Neural crest cell (in vitro differentiated cells): ENCODE data around the gene NTF4. TPM values are rescaled to one million over a fixed set of nuclear protein-coding genes. Genes with fewer than 3 reads are reported as not detected.

ENCODE experiments used
- DNase-seq: peaks from one replicate; pipeline ENCODE4 v3.0.0; 2021; ENCODE audit warnings: low read depth, mixed read lengths, low spot score
- H3K27ac Mint-ChIP-seq: one replicate; pipeline ENCODE4 v1.8.0; 2021; ENCODE audit warnings: mild to moderate bottlenecking, mixed read lengths; ENCODE audit not compliant: unreplicated experiment
- H3K27me3 Mint-ChIP-seq: 2 replicates; pipeline ENCODE4 v1.8.0; 2021; ENCODE audit warnings: low read depth, mild to moderate bottlenecking, mixed read lengths
- H3K36me3 Mint-ChIP-seq: 2 replicates; pipeline ENCODE4 v1.8.0; 2021; ENCODE audit warnings: low read depth, mild to moderate bottlenecking, mixed read lengths
- H3K4me1 Mint-ChIP-seq: 2 replicates; pipeline ENCODE4 v1.8.0; 2021; ENCODE audit warnings: mixed read lengths
- H3K4me3 Mint-ChIP-seq: one replicate; pipeline ENCODE4 v1.8.0; 2021; ENCODE audit warnings: mild to moderate bottlenecking, mixed read lengths
- H3K9me3 Mint-ChIP-seq: 2 replicates; pipeline ENCODE4 v1.8.0; 2021; ENCODE audit warnings: mixed read lengths
- total RNA-seq: library from RNA; stranded (reverse); gene quantifications from 2 replicates; pipeline ENCODE4 v1.2.1, GENCODE V29; 2021
- TF ChIP-seq, protein P1 (sequence below): fragments of 200-600 bp; sonication (generic); conservative IDR thresholded peaks from 2 replicates; pipeline ENCODE4 v1.5.0; 2021; ENCODE audit warnings: antibody characterized with exemption, mild to moderate bottlenecking

The NTF4 gene
- total RNA-seq, 1 donor from 2014 or later = not detected

GRCh38 chr19:49065905-49066512, 1.4 kb upstream of the NTF4 start:
- peaks cover 13% of the 10 kb centered on the region for H3K9me3 Mint-ChIP-seq
- no peak for DNase-seq
- H3K27ac Mint-ChIP-seq = no peak overlapping the region
- TF ChIP-seq, protein P1, sequence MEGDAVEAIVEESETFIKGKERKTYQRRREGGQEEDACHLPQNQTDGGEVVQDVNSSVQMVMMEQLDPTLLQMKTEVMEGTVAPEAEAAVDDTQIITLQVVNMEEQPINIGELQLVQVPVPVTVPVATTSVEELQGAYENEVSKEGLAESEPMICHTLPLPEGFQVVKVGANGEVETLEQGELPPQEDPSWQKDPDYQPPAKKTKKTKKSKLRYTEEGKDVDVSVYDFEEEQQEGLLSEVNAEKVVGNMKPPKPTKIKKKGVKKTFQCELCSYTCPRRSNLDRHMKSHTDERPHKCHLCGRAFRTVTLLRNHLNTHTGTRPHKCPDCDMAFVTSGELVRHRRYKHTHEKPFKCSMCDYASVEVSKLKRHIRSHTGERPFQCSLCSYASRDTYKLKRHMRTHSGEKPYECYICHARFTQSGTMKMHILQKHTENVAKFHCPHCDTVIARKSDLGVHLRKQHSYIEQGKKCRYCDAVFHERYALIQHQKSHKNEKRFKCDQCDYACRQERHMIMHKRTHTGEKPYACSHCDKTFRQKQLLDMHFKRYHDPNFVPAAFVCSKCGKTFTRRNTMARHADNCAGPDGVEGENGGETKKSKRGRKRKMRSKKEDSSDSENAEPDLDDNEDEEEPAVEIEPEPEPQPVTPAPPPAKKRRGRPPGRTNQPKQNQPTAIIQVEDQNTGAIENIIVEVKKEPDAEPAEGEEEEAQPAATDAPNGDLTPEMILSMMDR = no peak
- H3K4me1 Mint-ChIP-seq = no peaks in the 10 kb centered on the region
- H3K4me3 Mint-ChIP-seq = peak overlapping the region; percentile 66
- H3K36me3 Mint-ChIP-seq = no peaks in the 10 kb centered on the region
- H3K27me3 Mint-ChIP-seq = peaks cover 80% of the 10 kb centered on the region

- Mint-ChIP-seq H3K27me3 (peaks cover 80% of the 10 kb centered on the region), H3K9me3 (peaks cover 2% of the 10 kb centered on the region), H3K4me3 (no peak overlapping the region), H3K36me3 (no peaks in the 10 kb centered on the region), H3K4me1 (no peaks in the 10 kb centered on the region), H3K27ac (no peak overlapping the region)
- DNase-seq = no peak
- TF ChIP-seq, protein P1 = no peak
Observed at GRCh38 chr19:49064029-49064629, 489 bp downstream of the NTF4 start.

GRCh38 chr19:49061445-49061844, 3.2 kb downstream of the NTF4 start:
- Mint-ChIP-seq H3K9me3 (no peaks in the 10 kb centered on the region), H3K27ac (no peak overlapping the region), H3K27me3 (peaks cover 80% of the 10 kb centered on the region), H3K4me3 (no peak overlapping the region), H3K4me1 (peaks cover 10% of the 10 kb centered on the region), H3K36me3 (no peaks in the 10 kb centered on the region)
- TF ChIP-seq, protein P1 = no peak
- DNase-seq = no peak

DNA sequence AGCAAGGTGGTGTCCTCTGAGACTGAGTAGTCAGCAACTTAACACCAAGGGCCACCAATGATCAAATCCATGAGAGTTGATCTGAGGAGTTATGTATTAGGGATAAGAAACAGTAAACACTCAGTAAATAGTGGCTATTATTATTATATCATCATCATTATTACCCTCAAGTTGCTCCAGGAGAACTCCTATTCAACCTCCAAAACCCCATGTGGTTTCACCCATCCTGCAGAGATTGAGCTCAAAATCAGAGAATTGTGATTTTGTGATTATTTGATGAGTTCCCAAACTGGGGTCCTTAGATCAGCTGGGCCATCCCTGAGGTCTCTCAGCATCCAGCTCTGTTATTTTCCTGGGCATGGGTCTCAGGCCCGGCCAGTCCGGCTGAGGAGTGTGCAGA, 3.6 kb downstream of the NTF4 start:
- H3K27ac Mint-ChIP-seq = no peak overlapping the region
- TF ChIP-seq, protein P1 = no peak
- H3K36me3 Mint-ChIP-seq = no peaks in the 10 kb centered on the region
- H3K27me3 Mint-ChIP-seq = peaks cover 80% of the 10 kb centered on the region
- H3K9me3 Mint-ChIP-seq = no peaks in the 10 kb centered on the region
- peak overlapping the region; percentile 16 for H3K4me3 Mint-ChIP-seq
- no peak for DNase-seq
- peaks cover 10% of the 10 kb centered on the region for H3K4me1 Mint-ChIP-seq

GRCh38 chr19:49059053-49059452, 5.6 kb downstream of the NTF4 start:
- no peak for DNase-seq
- peaks cover 76% of the 10 kb centered on the region for H3K27me3 Mint-ChIP-seq

More at GRCh38 chr19:49059053-49059452, 5.6 kb downstream of the NTF4 start:
- Mint-ChIP-seq H3K36me3 (no peaks in the 10 kb centered on the region), H3K27ac (no peak overlapping the region), H3K4me1 (peaks cover 10% of the 10 kb centered on the region), H3K4me3 (peak overlapping the region; percentile 4), H3K9me3 (no peaks in the 10 kb centered on the region)
- TF ChIP-seq, protein P1 = no peak
